Ascending aorta (tissue), 2 donors: ENCODE measurements around the gene TRRAP. TPM values are rescaled to one million over a fixed set of nuclear protein-coding genes. Genes with fewer than 3 reads are reported as not detected.
A peak's percentile ranks its signal among the peaks of the same experiment; 100 is the strongest.

Source experiments
- DNase-seq, 2 donors: peaks; one replicate each; pipeline ENCODE4 v3.0.0-alpha.2; 2019; ENCODE audit warnings: low spot score in 2 of 2
- H3K27ac ChIP-seq, 2 donors: fragments of 200-600 bp; sonication (generic); one replicate each; pipeline ENCODE4 v1.5.1; 2016 to 2017; ENCODE audit warnings: mild to moderate bottlenecking in 1 of 2
- H3K27me3 ChIP-seq: fragments of 200-600 bp; sonication (generic); one replicate; pipeline ENCODE4 v1.5.1; 2017
- H3K36me3 ChIP-seq, 2 donors: fragments of 200-600 bp; sonication (generic); one replicate each; pipeline ENCODE4 v1.5.1; 2016
- H3K4me1 ChIP-seq, 2 donors: fragments of 200-600 bp; sonication (generic); one replicate each; pipeline ENCODE4 v1.5.1; 2016 to 2017; ENCODE audit warnings: mild to moderate bottlenecking in 1 of 2
- H3K4me3 ChIP-seq, 2 donors: fragments of 200-600 bp; sonication (generic); one replicate each; pipeline ENCODE4 v1.5.1; 2016 to 2017; ENCODE audit warnings: mild to moderate bottlenecking in 1 of 2
- H3K9me3 ChIP-seq, 2 donors: fragments of 200-600 bp; sonication (generic); one replicate each; pipeline ENCODE4 v1.5.1; 2016
- CTCF ChIP-seq, 3 experiments: fragments of 200-600 bp in 2 of 3; fragments of 450-650 bp in 1 of 3; sonication (generic) in 2 of 3; IDR thresholded peaks; one replicate each; pipeline ENCODE4 v1.5.1; 2016 to 2019; ENCODE audit warnings: antibody characterized with exemption in 3 of 3, mild to moderate bottlenecking in 1 of 3, moderate library complexity in 1 of 3
- intact Hi-C: fragments of 100-400 bp; cut with DNase I; formaldehyde crosslinking; loops from one replicate; pipeline ENCODE4 v1.15.1; 2023
- total RNA-seq: library from RNA; depleted of rRNA; stranded (reverse); fragments of >200 nt; gene quantifications from one replicate; pipeline ENCODE4 v1.1.0, GENCODE V29; 2016

TRRAP gene
- total RNA-seq, 1 donor from 2014 or later: 23.4 TPM

DNA sequence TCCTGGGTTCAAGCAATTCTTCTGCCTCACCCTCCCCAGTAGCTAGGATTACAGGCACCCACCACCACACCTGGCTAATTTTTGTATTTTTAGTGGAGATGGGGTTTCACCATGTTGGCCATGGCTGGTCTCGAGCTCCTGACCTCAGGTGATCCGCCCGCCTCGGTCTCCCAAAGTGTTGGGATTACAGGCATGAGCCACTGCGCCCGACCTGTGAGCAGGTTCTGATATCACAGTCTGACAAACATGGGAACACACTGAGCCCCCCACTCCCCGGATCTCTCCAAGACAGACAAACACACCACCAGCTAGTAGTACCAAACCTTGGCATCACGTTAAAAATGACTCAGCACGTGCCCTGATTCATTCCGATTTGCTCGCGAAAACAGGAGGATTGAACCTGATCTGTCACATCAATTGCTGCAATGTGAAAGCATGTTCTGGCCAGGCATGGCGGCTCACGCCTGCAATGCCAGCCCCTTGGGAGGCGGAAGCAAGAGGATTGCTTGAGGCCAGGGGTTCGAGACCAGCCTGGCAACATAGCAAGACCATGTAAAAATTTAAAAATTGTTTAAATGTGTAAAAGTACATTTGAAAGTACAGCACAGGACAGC, 159.1 kb downstream of the TRRAP start:
- Histone ChIP-seq H3K4me3 (no peak overlapping the region), H3K27me3 (no peaks in the 10 kb centered on the region), H3K36me3 (peaks cover 70 to 89% of the 10 kb centered on the region in 2 donors), H3K27ac (peak overlapping the region; percentile 19 to 52), H3K9me3 (no peaks in the 10 kb centered on the region), H3K4me1 (peaks cover 3 to 27% of the 10 kb centered on the region in 2 donors)
- TF ChIP-seq CTCF (IDR thresholded peaks at IDR 0.05): no peak
- intact Hi-C loops: loop anchor here (5.0 to 10.0 kb wide), 2 partner anchors 185 to 517 kb away; partner anchors contain the start of genes FAM200A and ZNF655
- DNase-seq: peak in 1 of 2 donors; percentile 62

DNA sequence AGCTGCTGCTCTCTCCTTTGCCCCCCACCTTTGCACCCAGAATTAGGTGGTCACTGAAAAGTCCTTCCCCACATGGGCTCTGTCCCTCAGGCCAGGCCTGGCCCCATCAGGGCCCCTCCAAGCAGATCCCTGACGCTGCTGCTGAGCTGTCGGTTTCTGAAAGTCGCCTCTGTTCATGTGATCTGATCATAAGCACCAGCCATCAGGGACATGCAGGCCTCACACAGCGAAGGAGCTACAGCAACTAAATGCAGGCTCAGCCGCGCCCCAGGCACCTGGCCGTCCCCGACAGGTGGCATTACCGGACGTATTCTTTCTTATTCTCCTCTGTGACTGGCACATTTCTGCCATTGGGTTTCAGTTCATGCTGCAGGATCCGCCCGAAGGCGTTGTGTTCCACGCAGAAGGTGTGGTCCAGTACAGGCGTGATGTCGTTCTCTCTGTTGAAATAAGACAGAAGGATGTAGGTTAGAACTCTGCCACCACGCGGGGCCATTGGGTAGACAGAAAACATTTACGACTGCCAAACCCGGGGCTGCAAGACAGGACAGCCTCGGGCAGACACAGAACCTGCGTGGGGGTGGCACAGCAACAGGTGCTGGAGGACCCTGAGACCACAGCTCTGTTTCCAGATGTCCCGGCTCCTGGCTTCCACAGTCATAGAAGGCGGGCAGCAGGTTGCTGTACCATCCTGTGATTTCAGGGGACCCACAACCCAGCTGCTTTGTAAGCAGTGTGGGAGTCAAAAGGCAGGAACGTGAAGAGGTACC, 159.9 kb downstream of the TRRAP start:
- H3K4me1 ChIP-seq: peaks cover 3 to 30% of the 10 kb centered on the region in 2 donors
- TF ChIP-seq CTCF (IDR thresholded peaks at IDR 0.05): no peak
- H3K36me3 ChIP-seq: peaks cover 63 to 81% of the 10 kb centered on the region in 2 donors
- intact Hi-C loops: loop anchor here (5.0 to 10.0 kb wide), 2 partner anchors 184 to 517 kb away; partner anchors contain the start of genes FAM200A and ZNF655
- H3K9me3 ChIP-seq: no peaks in the 10 kb centered on the region
- no peak overlapping the region for H3K4me3 ChIP-seq
- peak in 1 of 2 donors; percentile 56 for DNase-seq
- peak overlapping the region in 1 of 2 donors; percentile 45 for H3K27ac ChIP-seq
- no peaks in the 10 kb centered on the region for H3K27me3 ChIP-seq

DNA sequence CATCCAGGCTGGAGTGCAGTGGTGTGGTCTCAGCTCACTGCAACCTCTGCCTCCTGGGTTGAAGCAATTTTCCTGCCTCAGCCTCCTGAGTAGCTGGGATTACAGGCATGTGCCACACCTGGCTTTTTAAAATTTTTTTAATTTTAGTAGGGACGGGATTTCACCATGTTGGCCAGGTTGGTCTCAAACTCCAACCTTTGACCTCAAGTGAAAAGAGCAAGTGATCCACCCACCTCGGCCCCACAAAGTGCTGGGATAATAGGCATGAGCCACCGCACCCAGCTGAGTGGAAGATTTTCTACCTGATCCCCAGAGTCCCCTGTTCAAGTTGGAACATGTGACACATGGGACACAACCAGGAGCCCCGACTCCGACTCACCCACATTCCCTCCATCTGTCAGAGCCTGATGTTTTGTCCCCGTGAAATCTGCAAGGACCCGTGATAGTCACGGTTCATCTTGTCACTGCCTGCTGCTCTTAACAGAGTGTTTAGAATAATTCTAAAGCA, 161.1 kb downstream of the TRRAP start:
- Histone ChIP-seq H3K9me3 (no peaks in the 10 kb centered on the region), H3K4me3 (no peak overlapping the region), H3K4me1 (peaks cover 3 to 31% of the 10 kb centered on the region in 2 donors), H3K27me3 (no peaks in the 10 kb centered on the region), H3K27ac (peak overlapping the region; percentile 14 to 87), H3K36me3 (peaks cover 62 to 81% of the 10 kb centered on the region in 2 donors)
- peak in 1 of 2 donors; percentile 47 for DNase-seq
- intact Hi-C loops: loop anchor here (5.0 to 10.0 kb wide), 2 partner anchors 183 to 515 kb away; partner anchors contain the start of genes FAM200A and ZNF655
- no peak for TF ChIP-seq CTCF (IDR thresholded peaks at IDR 0.05)

DNA sequence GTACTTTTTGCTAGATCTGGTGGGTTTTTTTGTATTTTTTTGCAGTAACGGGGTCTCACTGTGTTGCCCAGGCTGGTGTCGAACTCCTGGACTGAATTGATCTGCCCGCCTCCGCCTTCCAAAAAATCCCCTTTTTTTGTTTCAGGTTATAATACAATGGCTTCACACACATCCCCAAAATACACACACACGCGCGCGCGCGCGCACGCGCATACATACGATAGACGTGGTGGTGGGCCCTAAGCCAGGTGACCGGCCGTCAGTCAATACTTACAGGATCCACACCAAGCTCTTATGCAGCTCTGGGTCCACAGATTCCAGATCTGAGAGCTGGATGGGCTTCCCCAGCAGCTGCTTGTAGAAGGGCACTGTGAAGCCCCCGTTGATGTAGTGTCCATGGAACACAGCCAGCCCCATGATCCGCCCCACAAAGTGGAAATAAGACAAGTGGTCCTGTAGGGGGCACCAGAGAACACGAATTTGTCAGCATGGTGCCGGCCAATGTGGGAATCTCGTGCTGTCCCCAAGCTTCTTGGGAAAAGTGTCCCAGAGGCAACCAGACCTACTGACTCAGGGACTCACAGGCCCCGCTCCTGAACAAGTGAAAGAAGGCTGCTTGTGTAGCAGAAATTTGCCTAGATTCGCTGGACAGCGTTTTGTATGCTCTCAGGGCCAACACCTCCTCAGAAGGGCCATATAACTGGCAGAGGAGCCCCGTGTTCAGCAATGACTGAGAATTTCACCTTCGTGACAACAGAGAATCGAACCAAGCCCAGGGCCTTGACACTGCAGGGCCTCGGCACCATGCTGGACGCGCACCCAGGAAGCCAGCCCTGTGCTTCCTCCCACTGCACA, 162.0 kb downstream of the TRRAP start:
- peaks cover 62 to 81% of the 10 kb centered on the region in 2 donors for H3K36me3 ChIP-seq

More for the DNA sequence above, 162.0 kb downstream of the TRRAP start:
- intact Hi-C loops: loop anchor here (1.0 to 5.0 kb wide), 4 partner anchors 82 to 273 kb away; partner anchors contain the start of gene SMURF1
- H3K27ac ChIP-seq: peak overlapping the region; percentile 79 to 87
- no peaks in the 10 kb centered on the region for H3K27me3 ChIP-seq
- H3K9me3 ChIP-seq: no peaks in the 10 kb centered on the region
- H3K4me1 ChIP-seq: peaks cover 3 to 31% of the 10 kb centered on the region in 2 donors
- peak overlapping the region in 1 of 2 donors; percentile 25 for H3K4me3 ChIP-seq
- peak; percentile 46 to 92 for DNase-seq
- peak; percentile 68 to 85 (median 70) for TF ChIP-seq CTCF (IDR thresholded peaks at IDR 0.05)
